ENCODE measurements around the gene PCGF2.

Gene PCGF2

DNA sequence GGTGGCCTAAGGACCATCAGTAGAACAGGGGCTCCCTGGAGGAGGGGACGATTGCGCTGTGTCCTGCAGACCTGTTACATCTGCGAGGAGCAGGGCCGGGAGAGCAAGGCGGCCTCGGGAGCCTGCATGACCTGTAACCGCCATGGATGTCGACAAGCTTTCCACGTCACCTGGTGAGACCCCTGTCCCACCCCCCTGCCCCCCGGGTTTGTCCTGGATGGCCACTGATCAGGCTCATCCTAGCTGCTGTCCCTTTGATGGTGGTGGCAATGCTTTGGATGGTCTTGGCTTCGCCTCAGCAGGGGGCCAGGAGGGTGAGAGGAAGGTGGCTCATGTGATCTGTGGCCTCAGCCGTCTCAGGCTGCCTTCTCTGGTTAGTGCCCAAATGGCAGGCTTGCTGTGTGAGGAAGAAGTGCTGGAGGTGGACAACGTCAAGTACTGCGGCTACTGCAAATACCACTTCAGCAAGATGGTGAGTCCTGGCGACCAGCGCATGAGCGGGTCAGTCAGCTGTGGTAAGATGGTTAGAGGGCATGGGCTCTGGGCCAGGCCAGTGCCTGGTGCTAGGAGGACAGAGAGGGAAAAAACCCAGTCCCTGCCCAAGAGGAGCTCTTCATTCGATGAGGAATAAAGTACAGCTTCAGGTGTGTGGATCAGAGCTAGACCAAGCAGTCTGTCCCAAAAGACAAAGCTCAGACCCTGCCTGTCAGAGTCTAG, 38.9 kb downstream of the PCGF2 start:
- no peak for TF ChIP-seq CTCF (IDR thresholded peaks at IDR 0.05; ENCODE audit: borderline replicate concordance, control extremely low read depth, extremely low read depth, insufficient read depth, missing control alignments)
- DNase-seq (ENCODE audit: low spot score) = no peak
- in situ Hi-C loops (cut with MboI; ENCODE audit: low sequenced_read_pairs, unreplicated experiment) = no loop called here

- no peak for DNase-seq (ENCODE audit: low spot score)
- no peak for TF ChIP-seq CTCF (IDR thresholded peaks at IDR 0.05; ENCODE audit: borderline replicate concordance, control extremely low read depth, extremely low read depth, insufficient read depth, missing control alignments)
- in situ Hi-C loops (cut with MboI; ENCODE audit: low sequenced_read_pairs, unreplicated experiment) = no loop called here
Measured at GRCh38 chr17:38707678-38708351, 40.3 kb downstream of the PCGF2 start.

DNA sequence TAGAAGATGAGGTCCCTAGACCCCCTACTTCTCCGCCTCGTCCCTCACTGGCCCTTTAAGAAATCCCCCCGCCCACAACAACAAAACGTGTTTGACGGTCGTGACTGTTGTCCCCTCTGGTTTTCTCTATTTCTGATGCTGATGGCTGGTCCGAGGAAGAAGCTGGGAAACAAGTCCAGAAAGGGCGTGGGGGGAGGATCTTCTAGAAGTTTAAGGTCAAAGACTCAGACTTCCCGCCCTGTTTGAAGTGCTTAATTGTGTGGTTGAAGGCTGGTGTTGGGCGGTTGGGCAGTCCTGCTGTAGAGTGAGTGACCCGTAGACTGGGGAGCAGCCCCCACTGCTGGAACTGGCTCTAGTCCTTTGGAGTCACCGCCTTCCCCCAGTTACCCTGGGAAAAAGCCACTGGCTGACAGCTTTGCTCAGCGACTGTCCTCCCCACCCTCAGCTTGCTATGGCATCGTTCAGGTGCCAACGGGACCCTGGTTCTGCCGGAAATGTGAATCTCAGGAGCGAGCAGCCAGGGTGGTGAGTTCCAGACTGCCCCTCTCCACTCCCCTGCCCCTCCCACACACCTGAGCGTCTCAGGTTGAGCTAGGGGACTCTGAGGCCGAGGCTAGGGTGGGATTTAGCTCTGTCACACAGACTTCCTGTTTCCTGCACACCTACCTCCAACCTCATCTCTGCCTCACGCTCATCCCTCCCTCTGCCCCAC, 41.5 kb downstream of the PCGF2 start:
- DNase-seq (ENCODE audit: low spot score) = no peak
- no peak for TF ChIP-seq CTCF (IDR thresholded peaks at IDR 0.05; ENCODE audit: borderline replicate concordance, control extremely low read depth, extremely low read depth, insufficient read depth, missing control alignments)
- in situ Hi-C loops (cut with MboI; ENCODE audit: low sequenced_read_pairs, unreplicated experiment) = no loop called here

- in situ Hi-C loops (cut with MboI; ENCODE audit: low sequenced_read_pairs, unreplicated experiment) = no loop called here
- DNase-seq (ENCODE audit: low spot score) = no peak
- no peak for TF ChIP-seq CTCF (IDR thresholded peaks at IDR 0.05; ENCODE audit: borderline replicate concordance, control extremely low read depth, extremely low read depth, insufficient read depth, missing control alignments)
Measured at GRCh38 chr17:38705803-38706504, 42.2 kb downstream of the PCGF2 start.

- no peak for TF ChIP-seq CTCF (IDR thresholded peaks at IDR 0.05; ENCODE audit: borderline replicate concordance, control extremely low read depth, extremely low read depth, insufficient read depth, missing control alignments)
- DNase-seq (ENCODE audit: low spot score) = peak; percentile 74
- in situ Hi-C loops (cut with MboI; ENCODE audit: low sequenced_read_pairs, unreplicated experiment) = no loop called here
Measured at GRCh38 chr17:38705523-38705802, 42.7 kb downstream of the PCGF2 start.

Measured in GM13976 (cell line).